ENCODE measurements around the gene PPM1M.

DNA sequence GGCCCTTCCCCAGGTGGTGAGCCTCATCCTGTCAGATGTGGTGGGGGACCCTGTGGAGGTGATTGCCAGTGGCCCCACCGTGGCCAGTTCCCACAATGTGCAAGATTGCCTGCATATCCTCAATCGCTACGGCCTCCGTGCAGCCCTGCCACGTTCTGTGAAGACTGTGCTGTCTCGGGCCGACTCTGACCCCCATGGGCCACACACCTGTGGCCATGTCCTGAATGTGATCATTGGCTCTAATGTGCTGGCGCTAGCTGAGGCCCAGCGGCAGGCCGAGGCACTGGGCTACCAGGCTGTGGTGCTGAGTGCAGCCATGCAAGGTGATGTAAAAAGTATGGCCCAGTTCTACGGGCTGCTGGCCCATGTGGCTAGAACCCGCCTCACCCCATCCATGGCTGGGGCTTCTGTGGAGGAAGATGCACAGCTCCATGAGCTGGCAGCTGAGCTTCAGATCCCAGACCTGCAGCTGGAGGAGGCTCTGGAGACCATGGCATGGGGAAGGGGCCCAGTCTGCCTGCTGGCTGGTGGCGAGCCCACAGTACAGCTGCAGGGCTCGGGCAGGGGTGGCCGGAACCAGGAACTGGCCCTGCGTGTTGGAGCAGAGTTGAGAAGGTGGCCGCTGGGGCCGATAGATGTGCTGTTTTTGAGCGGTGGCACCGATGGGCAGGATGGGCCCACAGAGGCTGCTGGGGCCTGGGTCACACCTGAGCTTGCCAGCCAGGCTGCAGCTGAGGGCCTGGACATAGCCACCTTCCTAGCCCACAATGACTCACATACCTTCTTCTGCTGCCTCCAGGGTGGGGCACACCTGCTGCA is 46.9 kb downstream of the PPM1M start:
- TF ChIP-seq, protein P1, sequence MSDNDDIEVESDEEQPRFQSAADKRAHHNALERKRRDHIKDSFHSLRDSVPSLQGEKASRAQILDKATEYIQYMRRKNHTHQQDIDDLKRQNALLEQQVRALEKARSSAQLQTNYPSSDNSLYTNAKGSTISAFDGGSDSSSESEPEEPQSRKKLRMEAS (IDR thresholded peaks at IDR 0.05; ENCODE audit: low read depth): no peak
- TF ChIP-seq SIN3A (IDR thresholded peaks at IDR 0.05; ENCODE audit: borderline replicate concordance, low read depth, low read length) (no peak), TAF1 (IDR thresholded peaks at IDR 0.05; ENCODE audit: borderline replicate concordance, low read depth, low read length) (no peak), CHD2 (IDR thresholded peaks at IDR 0.05; ENCODE audit: low read length, partially characterized antibody) (no peak), YY1 (IDR thresholded peaks at IDR 0.05; ENCODE audit: low read depth) (no peak), CTCF (IDR thresholded peaks at IDR 0.05) (no peak)

Data from SK-N-SH (cell line).